Keratinocyte (primary cell): Measurements from ENCODE around the gene MAPK4. TPM values are rescaled to one million over a fixed set of nuclear protein-coding genes. Genes with fewer than 3 reads are reported as not detected.
"Not testable (repeated sequence)": the region's sequence is repeated elsewhere in the genome, so short reads cannot be mapped to it uniquely, and the experiment has no call there.

ENCODE experiments used
- DNase-seq: peaks from one replicate; pipeline ENCODE4 v3.0.0-alpha.2; 2011; ENCODE audit warnings: low read depth, missing footprints, low spot score
- FAIRE-seq: peaks from 2 replicates; lab custom pipeline; 2011; peaks lifted over from hg19 to GRCh38; lab: Jason Lieb, UNC
- H2AFZ ChIP-seq: 2 replicates; pipeline ENCODE4 v1.6.0; 2012; ENCODE audit warnings: low read length, control low read depth, inconsistent platforms; ENCODE audit not compliant: control insufficient read depth
- H3K27ac ChIP-seq: 2 replicates; pipeline ENCODE4 v1.5.1; 2011; ENCODE audit warnings: low read length; ENCODE audit not compliant: control insufficient read depth, insufficient read depth
- H3K27me3 ChIP-seq: 3 replicates; pipeline ENCODE4 v1.6.0; 2011; ENCODE audit warnings: low read length; ENCODE audit not compliant: control insufficient read depth, insufficient read depth; ENCODE audit errors: extremely low read depth
- H3K36me3 ChIP-seq, 2 experiments: 2 replicates in 1 of 2; 3 replicates in 1 of 2; pipeline ENCODE4 v1.5.1; 2011; ENCODE audit warnings: low read length in 2 of 2, mild to moderate bottlenecking in 1 of 2; ENCODE audit not compliant: control insufficient read depth in 2 of 2, insufficient read depth in 2 of 2; ENCODE audit errors: extremely low read depth in 1 of 2
- H3K4me1 ChIP-seq: 3 replicates; pipeline ENCODE4 v1.5.1; 2011; ENCODE audit warnings: low read length; ENCODE audit not compliant: control insufficient read depth, insufficient read depth; ENCODE audit errors: extremely low read depth
- H3K4me2 ChIP-seq: 3 replicates; pipeline ENCODE4 v1.6.0; 2011; ENCODE audit warnings: low read depth, low read length; ENCODE audit not compliant: control insufficient read depth, insufficient read depth; ENCODE audit errors: extremely low read depth
- H3K4me3 ChIP-seq, 3 experiments: fragments of 200-600 bp in 1 of 3; sonication (generic) in 1 of 3; 2 replicates in 2 of 3; 3 replicates in 1 of 3; pipeline ENCODE4 v1.5.1; 2011 to 2016; ENCODE audit warnings: low read length in 3 of 3, mild to moderate bottlenecking in 3 of 3, control low read depth in 2 of 3, inconsistent platforms in 1 of 3, low read depth in 1 of 3, mixed read lengths in 1 of 3, mixed run types in 1 of 3, moderate library complexity in 1 of 3; ENCODE audit not compliant: control insufficient read depth in 2 of 3, insufficient read depth in 2 of 3; ENCODE audit errors: extremely low read depth in 1 of 3
- H3K79me2 ChIP-seq: 2 replicates; pipeline ENCODE4 v1.6.0; 2012; ENCODE audit warnings: low read length; ENCODE audit not compliant: control insufficient read depth, insufficient read depth
- H3K9ac ChIP-seq: 3 replicates; pipeline ENCODE4 v1.6.0; 2011; ENCODE audit warnings: low read length; ENCODE audit not compliant: control insufficient read depth, insufficient read depth; ENCODE audit errors: extremely low read depth
- H3K9me1 ChIP-seq: 3 replicates; pipeline ENCODE4 v1.6.0; 2011; ENCODE audit warnings: low read length; ENCODE audit not compliant: control insufficient read depth, insufficient read depth; ENCODE audit errors: extremely low read depth
- H3K9me3 ChIP-seq: 2 replicates; pipeline ENCODE4 v1.5.1; 2012; ENCODE audit warnings: low read depth, low read length; ENCODE audit not compliant: control insufficient read depth
- H4K20me1 ChIP-seq: 3 replicates; pipeline ENCODE4 v1.6.0; 2011; ENCODE audit warnings: low read length; ENCODE audit not compliant: control insufficient read depth, insufficient read depth; ENCODE audit errors: extremely low read depth
- CTCF ChIP-seq, 3 experiments: IDR thresholded peaks in 1 of 3; conservative IDR thresholded peaks in 1 of 3; optimal IDR thresholded peaks in 1 of 3; 2 replicates in 2 of 3; 3 replicates in 1 of 3; pipeline versions ENCODE3 to v1.5.1; 2011; ENCODE audit warnings: low read length in 3 of 3, mild to moderate bottlenecking in 3 of 3, moderate library complexity in 2 of 3, control low read depth in 1 of 3, inconsistent platforms in 1 of 3; ENCODE audit not compliant: insufficient read depth in 2 of 3; ENCODE audit errors: extremely low read depth in 1 of 3
- EZH2 ChIP-seq: IDR thresholded peaks from one replicate; pipeline ENCODE4 v1.6.1; 2012; ENCODE audit warnings: inconsistent platforms, mild to moderate bottlenecking, low read length, moderate library complexity
- dilution Hi-C: fragments of 300-500 bp; cut with MboI; formaldehyde crosslinking; loops from one replicate; pipeline ENCODE4 v1.7.0; 2020; ENCODE audit warnings: low sequenced_read_pairs; ENCODE audit not compliant: extremely low pct_ligation_motif_present
- polyA plus RNA-seq, 5 experiments: library from polyadenylated mRNA; depleted of rRNA in 3 of 5; stranded (reverse) in 3 of 5; stranded (forward) in 1 of 5; unstranded in 1 of 5; fragments of >200 nt; gene quantifications; 1 replicate in 1 of 5; 2 replicates in 3 of 5; 3 replicates in 1 of 5; pipeline versions ENCODE4 v1.2.1 to v1.2.3, GENCODE V29; 2011 to 2012; ENCODE audit warnings: missing spikeins in 2 of 5, low read depth in 1 of 5, low replicate concordance in 1 of 5

Gene MAPK4
- polyA plus RNA-seq, 1 donor (not counting 4 experiments of a cell fraction or from before 2014, with no cell fraction given) = not detected

GRCh38 chr18:50569930-50570329 is 10.0 kb downstream of the MAPK4 start:
- Histone ChIP-seq H3K9ac (no peak overlapping the region), H3K9me1 (no peaks in the 10 kb centered on the region), H3K4me2 (no peak overlapping the region), H3K27ac (no peak overlapping the region), H3K9me3 (no peaks in the 10 kb centered on the region), H3K36me3 (no peaks in the 10 kb centered on the region), H3K4me1 (no peaks in the 10 kb centered on the region), H3K4me3 (no peak overlapping the region), H2AFZ (no peak overlapping the region), H3K27me3 (peaks cover 8% of the 10 kb centered on the region), H4K20me1 (no peaks in the 10 kb centered on the region), H3K79me2 (no peaks in the 10 kb centered on the region)
- no peak for FAIRE-seq
- DNase-seq = no peak
- dilution Hi-C loops = no loop called here
- TF ChIP-seq CTCF (optimal IDR thresholded peaks at IDR 0.05 in 1 of 3, IDR thresholded peaks at IDR 0.05 in 1 of 3, conservative IDR thresholded peaks at IDR 0.05 in 1 of 3; ENCODE audit: extremely low read depth in 1 of 3, insufficient read depth in 2 of 3, low read length in 3 of 3) (no peak), EZH2 (no peak)

GRCh38 chr18:50571606-50572005 is 11.7 kb downstream of the MAPK4 start:
- TF ChIP-seq CTCF (optimal IDR thresholded peaks at IDR 0.05 in 1 of 3, IDR thresholded peaks at IDR 0.05 in 1 of 3, conservative IDR thresholded peaks at IDR 0.05 in 1 of 3; ENCODE audit: extremely low read depth in 1 of 3, insufficient read depth in 2 of 3, low read length in 3 of 3) = no peak
- no peak for TF ChIP-seq EZH2
- Histone ChIP-seq H3K27me3 (peaks cover 3% of the 10 kb centered on the region), H2AFZ (no peak overlapping the region), H4K20me1 (no peaks in the 10 kb centered on the region), H3K36me3 (no peaks in the 10 kb centered on the region), H3K9ac (no peak overlapping the region), H3K4me2 (no peak overlapping the region), H3K4me1 (no peaks in the 10 kb centered on the region), H3K27ac (no peak overlapping the region), H3K9me3 (no peaks in the 10 kb centered on the region), H3K4me3 (no peak overlapping the region), H3K9me1 (no peaks in the 10 kb centered on the region), H3K79me2 (no peaks in the 10 kb centered on the region)
- FAIRE-seq = no peak
- DNase-seq = no peak
- dilution Hi-C loops = no loop called here

GRCh38 chr18:50573196-50573595 is 13.3 kb downstream of the MAPK4 start:
- dilution Hi-C loops, DNase-seq, H3K9me1 ChIP-seq, FAIRE-seq, H3K27ac ChIP-seq, H3K4me1 ChIP-seq, H3K4me3 ChIP-seq, H3K27me3 ChIP-seq, H3K79me2 ChIP-seq, H4K20me1 ChIP-seq, H2AFZ ChIP-seq, H3K4me2 ChIP-seq, H3K36me3 ChIP-seq, H3K9ac ChIP-seq, H3K9me3 ChIP-seq: not testable (repeated sequence)
